Mammary epithelial cell (primary cell): ENCODE measurements around the gene ZNF677.
"Not testable (repeated sequence)": the region's sequence is repeated elsewhere in the genome, so short reads cannot be mapped to it uniquely, and the experiment has no call there.

Experiments
- CTCF ChIP-seq, 2 donors: IDR thresholded peaks in 1 of 2; conservative IDR thresholded peaks in 1 of 2; 2 replicates each; pipeline ENCODE4 v1.5.1; 2011 to 2012; ENCODE audit warnings: inconsistent platforms in 2 of 2, low read length in 2 of 2, mild to moderate bottlenecking in 2 of 2, control low read depth in 1 of 2, low read depth in 1 of 2; ENCODE audit not compliant: insufficient read depth in 1 of 2; ENCODE audit errors: extremely low read depth in 1 of 2
- EZH2 ChIP-seq: IDR thresholded peaks from 2 replicates; pipeline ENCODE4 v1.6.1; 2012; ENCODE audit warnings: low read length, inconsistent platforms, borderline replicate concordance

- not testable (repeated sequence) for TF ChIP-seq CTCF (conservative IDR thresholded peaks at IDR 0.05 in 1 of 2, IDR thresholded peaks at IDR 0.05 in 1 of 2; ENCODE audit: extremely low read depth in 1 of 2, insufficient read depth in 1 of 2, low read depth in 1 of 2, low read length in 2 of 2); EZH2
These were observed 64.9 kb downstream of the ZNF677 start for GRCh38 chr19:53189691-53190198.
